Measurements from ENCODE around the gene STARD7.

Gene STARD7

DNA sequence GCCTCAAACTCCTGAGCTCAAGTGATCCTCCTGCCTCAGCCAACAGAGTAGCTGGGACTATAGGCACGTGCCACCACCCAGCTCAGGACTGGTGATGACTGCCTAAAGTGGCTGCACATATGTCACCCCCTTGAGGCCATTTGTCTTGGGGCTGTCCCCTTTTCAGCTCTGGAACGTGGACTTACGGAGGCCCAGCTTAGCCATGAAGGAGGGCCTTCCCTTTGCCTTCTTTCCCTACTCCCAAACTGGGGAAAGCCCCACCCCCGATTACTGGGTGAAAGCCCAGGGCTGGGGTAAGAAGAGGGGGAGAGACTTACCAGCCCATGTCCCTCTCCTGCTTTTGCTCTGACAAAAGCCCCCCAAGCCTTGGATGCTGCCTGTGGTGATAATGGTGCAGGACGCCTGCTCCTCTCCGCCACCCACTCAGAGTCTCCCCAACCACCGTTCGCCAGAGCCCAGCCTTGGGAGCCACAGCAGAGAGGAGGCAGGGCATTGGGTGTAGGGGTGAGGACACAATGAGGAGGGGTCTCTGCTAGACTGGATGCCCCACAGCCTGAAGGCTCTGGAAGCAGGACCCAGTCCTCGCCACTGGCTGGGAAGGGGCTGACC lies 60.9 kb downstream of the STARD7 start:
- Histone ChIP-seq H3K4me2 (peak overlapping the region; percentile 99; the same call in 1 of the 2 replicates), H3K9ac (no peak overlapping the region), H3K4me1 (ENCODE audit: low read depth, poor library complexity, severe bottlenecking) (peaks cover 27% of the 10 kb centered on the region), H3K27me3 (ENCODE audit: insufficient read depth, low read depth) (no peaks in the 10 kb centered on the region), H3K79me2 (ENCODE audit: insufficient read depth, low read depth) (peaks cover 14% of the 10 kb centered on the region), H3K27ac (no peak overlapping the region), H2AFZ (ENCODE audit: low read depth) (peak overlapping the region; percentile 73; the same call in 1 of the 2 replicates), H3K36me3 (ENCODE audit: insufficient read depth) (peaks cover 9% of the 10 kb centered on the region; the same call in 1 of the 2 replicates), H4K20me1 (ENCODE audit: insufficient read depth) (no peaks in the 10 kb centered on the region), H3K4me3 (IDR thresholded peaks at IDR 0.05; ENCODE audit: insufficient read depth, low read depth, low read length) (no peak overlapping the region)
- no peak for TF ChIP-seq CTCF (conservative IDR thresholded peaks at IDR 0.05; ENCODE audit: low read depth, low read length)

- Histone ChIP-seq H3K9ac (peak overlapping the region; percentile 86), H2AFZ (ENCODE audit: low read depth) (peak overlapping the region; percentile 73), H3K4me2 (peak overlapping the region; percentile 99), H3K4me3 (IDR thresholded peaks at IDR 0.05; ENCODE audit: insufficient read depth, low read depth, low read length) (no peak overlapping the region), H3K27me3 (ENCODE audit: insufficient read depth, low read depth) (no peaks in the 10 kb centered on the region), H3K27ac (peak overlapping the region; percentile 76), H3K79me2 (ENCODE audit: insufficient read depth, low read depth) (peaks cover 14% of the 10 kb centered on the region), H4K20me1 (ENCODE audit: insufficient read depth) (no peaks in the 10 kb centered on the region), H3K4me1 (ENCODE audit: low read depth, poor library complexity, severe bottlenecking) (peaks cover 27% of the 10 kb centered on the region), H3K36me3 (ENCODE audit: insufficient read depth) (peaks cover 9% of the 10 kb centered on the region; the same call in 1 of the 2 replicates)
- TF ChIP-seq CTCF (conservative IDR thresholded peaks at IDR 0.05; ENCODE audit: low read depth, low read length), result no peak
These were observed 61.6 kb downstream of the STARD7 start for GRCh38 chr2:96146881-96147592.

DNA sequence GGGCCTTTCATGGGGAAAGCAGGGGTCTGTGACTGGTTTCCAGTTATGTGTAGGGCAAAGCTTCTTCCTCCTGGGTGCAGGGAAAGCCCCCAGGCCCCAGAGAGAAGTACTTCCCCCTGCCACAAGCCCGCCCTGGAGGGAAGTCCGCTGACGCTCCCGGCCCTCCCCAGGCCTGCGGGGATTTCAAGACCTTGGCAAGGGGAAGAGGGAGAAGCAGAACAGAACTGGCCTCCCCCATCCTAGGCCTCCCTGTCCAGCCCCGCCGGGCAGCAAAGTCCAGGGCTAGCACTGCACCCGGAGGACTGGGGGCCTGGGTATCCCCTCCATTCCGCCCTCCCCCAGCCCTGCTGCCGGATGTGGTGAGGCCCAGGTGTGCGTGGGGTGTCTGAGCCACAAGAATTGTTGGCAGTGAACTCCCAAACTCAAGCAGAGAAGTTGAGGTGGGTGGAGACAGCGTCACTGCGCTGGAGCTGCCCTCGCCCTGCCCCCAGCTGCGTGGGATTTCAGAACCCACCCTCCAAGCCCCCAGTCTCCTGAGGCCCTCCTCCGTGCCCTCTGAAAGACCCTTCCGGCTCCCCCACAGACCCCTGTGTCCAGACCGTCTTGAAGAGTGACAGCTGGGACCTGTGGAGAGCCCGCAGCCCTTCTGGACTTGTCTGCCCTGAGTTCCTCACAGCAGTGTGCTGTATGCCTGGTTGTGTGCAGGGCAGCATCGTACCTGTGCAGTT lies 62.3 kb downstream of the STARD7 start:
- Histone ChIP-seq H3K27me3 (ENCODE audit: insufficient read depth, low read depth) (no peaks in the 10 kb centered on the region), H3K4me2 (peak overlapping the region; percentile 99), H3K4me3 (IDR thresholded peaks at IDR 0.05; ENCODE audit: insufficient read depth, low read depth, low read length) (peak overlapping the region; percentile 62), H3K36me3 (ENCODE audit: insufficient read depth) (peaks cover 9% of the 10 kb centered on the region; the same call in 1 of the 2 replicates), H3K27ac (peak overlapping the region; percentile 76), H3K4me1 (ENCODE audit: low read depth, poor library complexity, severe bottlenecking) (peaks cover 27% of the 10 kb centered on the region), H3K9ac (peak overlapping the region; percentile 86), H4K20me1 (ENCODE audit: insufficient read depth) (no peaks in the 10 kb centered on the region), H2AFZ (ENCODE audit: low read depth) (peak overlapping the region; percentile 73), H3K79me2 (ENCODE audit: insufficient read depth, low read depth) (peaks cover 14% of the 10 kb centered on the region)
- TF ChIP-seq CTCF (conservative IDR thresholded peaks at IDR 0.05; ENCODE audit: low read depth, low read length), result no peak

- TF ChIP-seq CTCF (conservative IDR thresholded peaks at IDR 0.05; ENCODE audit: low read depth, low read length), result no peak
- Histone ChIP-seq H3K79me2 (ENCODE audit: insufficient read depth, low read depth) (peaks cover 14% of the 10 kb centered on the region), H3K27ac (peak overlapping the region; percentile 76), H3K9ac (peak overlapping the region; percentile 86; the same call in 1 of the 2 replicates), H2AFZ (ENCODE audit: low read depth) (peak overlapping the region; percentile 73), H3K4me1 (ENCODE audit: low read depth, poor library complexity, severe bottlenecking) (peaks cover 27% of the 10 kb centered on the region), H3K36me3 (ENCODE audit: insufficient read depth) (peaks cover 9% of the 10 kb centered on the region; the same call in 1 of the 2 replicates), H3K4me2 (peak overlapping the region; percentile 99), H3K27me3 (ENCODE audit: insufficient read depth, low read depth) (no peaks in the 10 kb centered on the region), H4K20me1 (ENCODE audit: insufficient read depth) (no peaks in the 10 kb centered on the region), H3K4me3 (IDR thresholded peaks at IDR 0.05; ENCODE audit: insufficient read depth, low read depth, low read length) (peak overlapping the region; percentile 62)
These were observed 62.8 kb downstream of the STARD7 start for GRCh38 chr2:96145848-96146152.

Measured in KMS-11 (cell line).